Measurements from ENCODE around the gene RAPGEF6. TPM values are rescaled to one million over a fixed set of nuclear protein-coding genes. Genes with fewer than 3 reads are reported as not detected.

Gene RAPGEF6
- total and polyA plus RNA-seq, 9 of the 15 experiments (the other 6 are each of a cell fraction or from before 2014, with no cell fraction given), result 2.7 to 23.4 (median 12.7) TPM

DNA sequence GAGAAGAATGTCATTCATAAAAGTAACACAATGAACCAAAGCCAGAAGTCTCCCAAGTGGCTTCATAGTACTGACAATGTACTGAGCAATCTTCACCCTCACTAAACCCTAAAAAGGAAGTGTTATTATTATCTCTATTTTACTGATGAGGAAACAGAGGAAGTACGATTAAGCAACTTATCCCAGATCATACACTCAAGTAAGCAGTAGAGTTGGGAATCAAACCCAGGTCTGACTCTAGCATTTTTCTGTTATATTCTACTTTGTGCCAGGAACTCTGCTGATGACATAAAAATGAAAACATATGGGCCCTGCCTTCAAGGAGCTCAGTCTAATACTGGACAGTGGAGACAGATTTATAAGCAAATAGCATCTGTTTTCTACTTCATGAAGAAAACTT, 109.2 kb downstream of the RAPGEF6 start:
- Histone ChIP-seq H3K9me3 (replicated peaks; ENCODE audit: control insufficient read depth, insufficient read depth, low read depth, low read length) (no peaks in the 10 kb centered on the region), H3K4me3 (no peak overlapping the region), H3K27ac (ENCODE audit: extremely low read depth, low read depth, low read length) (no peak overlapping the region), H3K4me2 (ENCODE audit: insufficient read depth, low read length) (no peak overlapping the region), H3K79me2 (ENCODE audit: control insufficient read depth, insufficient read depth, low read length) (peaks cover 2% of the 10 kb centered on the region; the same call in 1 of the 3 replicates), H2AFZ (ENCODE audit: low read depth, low read length) (no peak overlapping the region), H3K9me1 (ENCODE audit: control insufficient read depth, insufficient read depth, low read length) (no peaks in the 10 kb centered on the region), H3K36me3 (ENCODE audit: control insufficient read depth, insufficient read depth, low read length) (peaks cover 3% of the 10 kb centered on the region; the same call in 1 of the 3 replicates), H3K9ac (ENCODE audit: insufficient read depth in 1 of 2, low read depth in 2 of 2, low read length in 2 of 2) (no peak overlapping the region), H4K20me1 (replicated peaks; ENCODE audit: control insufficient read depth, insufficient read depth, low read length) (no peaks in the 10 kb centered on the region), H3K4me1 (replicated peaks in 1 of 2; ENCODE audit: control insufficient read depth in 2 of 2, insufficient read depth in 2 of 2, low read length in 2 of 2) (0 out of 5 replicates have a peak, but pooled peaks cover 0 to 7% of the 10 kb centered on the region in 2 experiments), H3K27me3 (ENCODE audit: control insufficient read depth in 2 of 2, insufficient read depth in 2 of 2, low read length in 2 of 2) (no peaks in the 10 kb centered on the region)
- peak; percentile 11 for FAIRE-seq
- 87% methylated on average over 1 of the region's 1 CpG for WGBS (ENCODE audit: insufficient coverage, low coverage, missing lambda C conversion rate)
- BruUV-seq (replicated peaks), result no TSS peak
- no peak for ATAC-seq
- in situ Hi-C loops (cut with MboI) (no loop called here), intact Hi-C loops (cut with micrococcal nuclease) (no loop called here)
- ChIA-PET POLR2A (interaction anchor here (0.6 to 1.5 kb wide), 2 partner anchors 11 to 48 kb away, joined by 3 read pairs; no protein-coding TSS in a partner anchor), CTCF (ENCODE audit: low intra/inter-chr PET ratio) (no interaction called here)
- TF ChIP-seq, protein P1, sequence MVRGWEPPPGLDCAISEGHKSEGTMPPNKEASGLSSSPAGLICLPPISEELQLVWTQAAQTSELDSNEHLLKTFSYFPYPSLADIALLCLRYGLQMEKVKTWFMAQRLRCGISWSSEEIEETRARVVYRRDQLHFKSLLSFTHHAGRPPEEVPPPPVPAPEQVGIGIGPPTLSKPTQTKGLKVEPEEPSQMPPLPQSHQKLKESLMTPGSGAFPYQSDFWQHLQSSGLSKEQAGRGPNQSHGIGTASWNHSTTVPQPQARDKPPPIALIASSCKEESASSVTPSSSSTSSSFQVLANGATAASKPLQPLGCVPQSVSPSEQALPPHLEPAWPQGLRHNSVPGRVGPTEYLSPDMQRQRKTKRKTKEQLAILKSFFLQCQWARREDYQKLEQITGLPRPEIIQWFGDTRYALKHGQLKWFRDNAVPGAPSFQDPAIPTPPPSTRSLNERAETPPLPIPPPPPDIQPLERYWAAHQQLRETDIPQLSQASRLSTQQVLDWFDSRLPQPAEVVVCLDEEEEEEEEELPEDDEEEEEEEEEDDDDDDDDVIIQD (CRISPR knock-in tag; IDR thresholded peaks at IDR 0.05), result no peak
- TF ChIP-seq CEBPG (CRISPR knock-in tag; IDR thresholded peaks at IDR 0.05) (no peak), CEBPG (tag; conservative IDR thresholded peaks at IDR 0.05 in 1 of 2, IDR thresholded peaks at IDR 0.05 in 1 of 2) (peak in 1 of 2 experiments; percentile 41; a peak in 2 of 4 replicates), TAF7 (tag; IDR thresholded peaks at IDR 0.05) (no peak), CEBPB (tag; IDR thresholded peaks at IDR 0.05) (peak; percentile 42), HDAC6 (IDR thresholded peaks at IDR 0.05; ENCODE audit: low read depth, low read length) (no peak), ZFP36 (IDR thresholded peaks at IDR 0.05; ENCODE audit: low read depth, low read length, partially characterized antibody) (no peak)
- no peak for DNase-seq (ENCODE audit: extremely low read depth in 1 of 4, low spot score in 3 of 4)

All from K562 (cell line).